RWPE2 (cell line): ENCODE data around the gene SLC1A4.

ENCODE experiments used
- ATAC-seq: fragments of 200-7000 bp; cut with Tn5 transposase; 3 replicates; pipeline ENCODE4 v1.9.1; 2021; ENCODE audit warnings: low read depth
- DNase-seq: peaks from one replicate; pipeline ENCODE4 v3.0.0-alpha.2; 2020; ENCODE audit warnings: low spot score
- H3K27ac ChIP-seq: fragments of 450-650 bp; 2 replicates; pipeline ENCODE4 v1.5.1; 2017; ENCODE audit warnings: mild to moderate bottlenecking; ENCODE audit not compliant: poor library complexity, severe bottlenecking
- H3K27me3 ChIP-seq: fragments of 250-450 bp; sonication (Bioruptor Pico); 2 replicates; pipeline ENCODE4 v1.5.1; 2021; ENCODE audit warnings: mild to moderate bottlenecking, moderate library complexity; ENCODE audit not compliant: insufficient read depth, poor library complexity, severe bottlenecking
- H3K36me3 ChIP-seq: fragments of 250-450 bp; sonication (Bioruptor Pico); 2 replicates; pipeline ENCODE4 v1.5.1; 2020; ENCODE audit warnings: low read depth, mild to moderate bottlenecking, moderate library complexity
- H3K4me1 ChIP-seq: fragments of 250-450 bp; sonication (Bioruptor Pico); 2 replicates; pipeline ENCODE4 v1.5.1; 2021; ENCODE audit warnings: mild to moderate bottlenecking, moderate library complexity; ENCODE audit not compliant: insufficient read depth, poor library complexity, severe bottlenecking
- H3K4me3 ChIP-seq: fragments of 250-450 bp; sonication (Bioruptor Pico); 2 replicates; pipeline ENCODE4 v1.5.1; 2021; ENCODE audit warnings: mild to moderate bottlenecking, moderate library complexity; ENCODE audit not compliant: severe bottlenecking
- H3K9me3 ChIP-seq: fragments of 250-450 bp; sonication (Bioruptor Pico); 2 replicates; pipeline ENCODE4 v1.5.1; 2021; ENCODE audit warnings: mild to moderate bottlenecking, moderate library complexity; ENCODE audit not compliant: severe bottlenecking
- CTCF ChIP-seq: fragments of 450-650 bp; IDR thresholded peaks from one replicate; pipeline ENCODE4 v1.5.1; 2017; ENCODE audit warnings: mild to moderate bottlenecking, moderate library complexity; ENCODE audit not compliant: poor library complexity, severe bottlenecking

The SLC1A4 gene

GRCh38 chr2:64947885-64948284, 41.3 kb upstream of the SLC1A4 start:
- no peak for TF ChIP-seq CTCF
- no peaks in the 10 kb centered on the region for H3K27me3 ChIP-seq
- H3K27ac ChIP-seq: no peak overlapping the region
- peaks cover 18% of the 10 kb centered on the region for H3K4me1 ChIP-seq
- no peaks in the 10 kb centered on the region for H3K9me3 ChIP-seq
- H3K4me3 ChIP-seq: no peak overlapping the region
- DNase-seq (no peak), ATAC-seq (no peak)
- no peaks in the 10 kb centered on the region for H3K36me3 ChIP-seq

GRCh38 chr2:64950226-64951160, 38.7 kb upstream of the SLC1A4 start:
- no peak for TF ChIP-seq CTCF
- no peak for DNase-seq
- Histone ChIP-seq H3K36me3 (no peaks in the 10 kb centered on the region), H3K4me3 (no peak overlapping the region), H3K4me1 (peaks cover 12% of the 10 kb centered on the region), H3K27me3 (no peaks in the 10 kb centered on the region), H3K9me3 (no peaks in the 10 kb centered on the region), H3K27ac (no peak overlapping the region)
- no peak for ATAC-seq

- Histone ChIP-seq H3K27me3 (no peaks in the 10 kb centered on the region), H3K9me3 (no peaks in the 10 kb centered on the region), H3K4me1 (peaks cover 12% of the 10 kb centered on the region), H3K4me3 (no peak overlapping the region), H3K36me3 (no peaks in the 10 kb centered on the region), H3K27ac (no peak overlapping the region)
- TF ChIP-seq CTCF: no peak
- ATAC-seq (no peak), DNase-seq (no peak)
Measured at GRCh38 chr2:64951306-64951953, 37.8 kb upstream of the SLC1A4 start.

GRCh38 chr2:64952096-64952495, 37.1 kb upstream of the SLC1A4 start:
- no peaks in the 10 kb centered on the region for H3K9me3 ChIP-seq
- ATAC-seq (no peak), DNase-seq (no peak)
- peaks cover 12% of the 10 kb centered on the region for H3K4me1 ChIP-seq
- TF ChIP-seq CTCF: no peak
- no peaks in the 10 kb centered on the region for H3K36me3 ChIP-seq
- no peak overlapping the region for H3K4me3 ChIP-seq
- H3K27ac ChIP-seq: no peak overlapping the region
- H3K27me3 ChIP-seq: no peaks in the 10 kb centered on the region
